H4 (cell line): ENCODE measurements around the gene WDR76. TPM values are rescaled to one million over a fixed set of nuclear protein-coding genes. Genes with fewer than 3 reads are reported as not detected.
"Not testable (repeated sequence)": the region's sequence is repeated elsewhere in the genome, so short reads cannot be mapped to it uniquely, and the experiment has no call there.

Experiments used
- DNase-seq: peaks from one replicate; pipeline ENCODE4 v3.0.0-alpha.2; 2015; ENCODE audit warnings: low spot score
- total RNA-seq: library from RNA; depleted of rRNA; stranded (reverse); fragments of >200 nt; shearing (Covaris generic); gene quantifications from 2 replicates; pipeline ENCODE4 v1.2.3, GENCODE V29; 2014

Gene WDR76
- total RNA-seq, 1 experiment from 2014 or later, result 43.3 TPM

DNA sequence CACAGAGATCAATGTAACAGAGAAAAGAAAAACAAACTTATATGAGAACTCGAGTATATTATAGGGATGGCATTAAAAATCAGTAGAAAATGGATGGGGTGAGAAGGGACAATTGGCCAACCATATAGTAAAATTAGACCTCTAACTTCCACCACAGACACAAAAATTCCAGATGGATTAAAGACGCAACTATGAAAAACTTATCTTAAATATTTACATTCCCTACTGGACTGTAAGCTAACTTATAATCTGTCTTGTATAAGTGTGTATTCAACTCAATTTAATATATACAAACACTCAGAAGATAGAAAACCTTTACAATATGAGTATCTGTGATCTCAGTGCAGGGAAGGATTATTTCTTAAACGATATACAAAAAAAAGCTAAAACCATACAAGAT is 5.3 kb upstream of the WDR76 start:
- DNase-seq, result no peak

DNA sequence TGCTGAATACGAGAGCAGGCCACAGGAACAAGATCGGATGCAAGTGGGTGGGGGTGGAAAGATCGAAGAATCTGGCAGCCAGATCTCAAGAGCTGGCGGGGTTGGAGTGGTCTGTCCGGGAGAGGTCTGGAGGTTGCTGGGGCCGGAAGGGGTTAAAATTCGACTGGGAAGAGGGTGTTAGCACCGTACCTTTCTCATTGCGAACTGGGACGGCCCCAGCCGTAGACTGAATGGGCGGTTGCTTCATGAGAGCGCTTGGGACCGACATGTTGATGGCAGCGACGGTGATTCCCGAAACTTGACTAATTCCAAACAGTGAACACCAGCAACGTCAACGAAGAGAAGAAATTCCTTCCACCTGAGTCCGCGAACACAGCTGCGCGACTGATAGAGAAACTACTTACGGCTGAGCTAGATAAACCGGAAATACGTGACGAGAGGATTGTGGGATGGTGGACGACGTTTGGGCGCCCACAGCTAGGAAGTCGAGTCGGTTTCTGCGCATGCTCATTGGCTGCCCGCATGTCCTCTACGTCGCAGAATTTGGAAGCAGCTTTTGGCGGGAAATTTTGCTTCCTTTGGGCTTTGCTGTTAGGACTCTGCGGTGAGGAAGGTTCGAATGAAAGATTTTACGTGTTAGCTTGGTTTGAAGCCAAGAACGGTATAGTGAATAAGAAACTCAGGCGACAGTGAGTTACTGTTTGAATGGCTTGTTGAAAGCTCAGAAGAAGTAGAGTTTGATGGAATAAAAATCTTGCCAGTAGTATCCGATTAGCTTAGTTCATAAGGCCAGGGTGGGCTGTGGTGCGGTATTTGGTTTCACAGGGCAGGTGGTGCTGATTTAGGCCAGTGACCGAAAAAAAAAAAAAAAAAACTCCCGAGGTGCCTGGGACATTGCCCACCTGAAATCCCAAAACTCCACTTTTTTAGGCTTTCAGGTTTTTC is 2.2 kb upstream of the WDR76 start, which contains the start of gene MFAP1:
TSS of gene MFAP1 (minus strand) at position 389 of the 945 bp plus-strand sequence. CDS start at position 268, 121 bp downstream.
- peak; percentile 98 for DNase-seq

DNA sequence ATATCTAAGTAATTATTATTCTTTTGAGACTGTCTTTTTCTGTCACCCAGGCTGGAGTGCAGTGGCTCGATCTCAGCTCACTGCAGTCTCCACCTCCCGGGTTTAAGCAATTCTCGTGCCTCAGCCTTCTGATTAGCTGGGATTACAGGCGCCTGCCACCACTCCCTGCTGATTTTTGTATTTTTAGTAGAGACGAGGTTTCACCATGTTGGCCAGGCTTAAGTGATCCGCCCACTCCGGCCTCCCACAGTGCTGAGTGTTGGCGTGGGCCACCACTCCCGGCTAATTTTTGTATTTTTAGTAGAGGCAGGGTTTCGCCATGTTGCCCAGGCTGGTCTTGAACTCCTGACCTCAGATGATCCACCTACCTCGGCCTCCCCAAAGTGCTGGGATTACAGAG is 1.5 kb upstream of the WDR76 start:
- not testable (repeated sequence) for DNase-seq

DNA sequence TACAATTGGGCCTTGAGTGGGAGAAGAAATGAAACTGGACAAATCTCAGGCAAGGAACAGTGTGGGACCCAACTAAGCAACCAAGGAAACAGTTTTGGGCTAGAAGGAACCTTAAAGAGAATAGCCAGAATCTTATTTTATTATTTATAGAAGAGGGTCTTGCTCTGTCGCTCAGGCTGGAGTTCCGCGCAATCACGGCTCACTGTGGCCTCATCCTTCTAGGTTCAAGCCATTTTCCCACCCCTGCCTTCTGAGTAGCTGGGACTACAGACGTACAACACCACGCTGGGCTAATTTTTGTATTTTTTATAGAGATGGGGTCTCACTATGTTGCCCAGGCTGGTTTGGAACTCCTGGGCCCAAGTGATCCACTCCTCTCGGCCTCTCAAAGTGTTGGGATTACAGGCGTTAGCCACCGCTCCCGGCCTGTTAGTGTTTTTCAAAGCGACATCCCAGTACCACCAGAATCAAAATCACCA is 734 bp upstream of the WDR76 start:
- no peak for DNase-seq

DNA sequence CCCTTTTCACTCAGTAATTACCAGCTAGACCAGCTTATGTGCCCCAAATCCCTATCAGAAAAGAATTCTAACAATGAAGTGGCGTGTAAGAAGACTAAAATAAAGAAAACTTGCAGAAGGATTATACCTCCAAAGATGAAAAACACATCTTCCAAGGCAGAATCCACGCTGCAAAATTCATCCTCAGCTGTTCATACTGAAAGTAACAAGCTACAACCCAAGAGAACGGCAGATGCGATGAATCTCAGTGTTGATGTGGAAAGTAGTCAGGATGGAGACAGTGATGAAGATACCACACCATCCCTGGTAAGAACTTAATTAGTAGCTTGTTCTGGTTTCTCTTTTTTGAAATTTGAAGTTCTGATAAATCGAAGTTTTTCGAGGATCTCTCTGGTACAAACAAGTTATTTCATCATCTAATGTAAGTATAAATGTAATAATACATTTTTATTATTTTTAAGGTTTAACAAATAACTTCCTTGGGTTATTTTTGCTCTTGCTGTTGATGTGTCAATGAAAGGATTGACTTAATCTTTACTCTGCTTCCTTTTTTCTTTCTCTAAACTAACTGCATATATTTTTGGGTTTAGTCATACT is 1.4 kb downstream of the WDR76 start:
- DNase-seq, result no peak

DNA sequence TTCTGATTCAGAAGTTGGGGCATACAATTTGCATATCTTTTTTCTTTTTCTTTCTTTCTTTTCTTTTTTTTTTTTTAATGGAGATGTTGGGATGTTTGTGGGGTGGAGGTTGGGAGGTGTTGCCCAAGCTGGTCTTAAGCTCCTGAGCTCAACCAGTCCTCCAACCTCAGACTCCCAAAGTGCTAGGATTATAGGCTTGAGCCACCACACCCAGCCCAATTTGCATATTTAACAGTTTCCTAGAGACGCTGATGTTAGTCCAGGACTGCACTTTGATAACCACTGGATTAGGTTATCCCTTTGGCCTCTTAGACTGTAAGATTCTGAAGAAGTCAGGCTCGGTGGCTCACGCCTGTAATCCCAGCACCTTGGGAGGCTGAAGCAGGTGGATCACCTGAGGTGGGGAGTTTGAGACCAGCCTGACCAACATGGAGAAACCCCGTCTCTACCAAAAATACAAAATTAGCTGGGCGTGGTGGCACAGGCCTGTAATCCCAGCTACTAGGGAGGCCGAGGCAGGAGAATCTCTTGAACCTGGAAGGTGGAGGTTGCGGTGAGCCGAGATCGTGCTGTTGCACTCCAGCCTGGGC is 3.2 kb downstream of the WDR76 start:
- DNase-seq, result not testable (repeated sequence)

DNA sequence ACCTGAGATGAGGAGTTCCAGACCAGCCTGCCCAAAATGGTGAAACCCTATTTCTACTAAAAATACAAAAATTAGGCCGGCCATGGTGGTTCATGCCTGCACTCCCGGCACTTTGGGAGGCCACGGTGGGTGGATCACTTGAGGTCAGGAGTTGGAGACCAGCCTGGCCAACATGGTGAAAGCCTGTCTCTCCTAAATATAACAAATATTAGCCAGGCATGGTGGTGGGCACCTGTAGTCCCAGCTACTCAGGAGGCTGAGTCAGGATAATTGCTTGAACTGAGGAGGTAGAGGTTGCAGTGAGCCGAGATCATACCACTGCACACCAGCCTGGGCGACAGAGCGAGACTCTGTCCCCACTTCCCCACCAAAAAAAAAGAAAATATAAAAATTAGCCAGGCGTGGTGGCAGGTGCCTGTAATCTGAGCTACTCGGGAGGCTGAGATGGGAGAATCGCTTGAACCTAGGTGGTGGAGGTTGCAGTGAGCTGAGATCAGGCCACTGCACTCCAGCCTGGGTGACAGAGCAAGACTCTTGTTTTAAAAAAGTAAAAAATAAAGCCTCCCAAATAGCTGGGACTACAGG is 4.0 kb downstream of the WDR76 start:
- not testable (repeated sequence) for DNase-seq

DNA sequence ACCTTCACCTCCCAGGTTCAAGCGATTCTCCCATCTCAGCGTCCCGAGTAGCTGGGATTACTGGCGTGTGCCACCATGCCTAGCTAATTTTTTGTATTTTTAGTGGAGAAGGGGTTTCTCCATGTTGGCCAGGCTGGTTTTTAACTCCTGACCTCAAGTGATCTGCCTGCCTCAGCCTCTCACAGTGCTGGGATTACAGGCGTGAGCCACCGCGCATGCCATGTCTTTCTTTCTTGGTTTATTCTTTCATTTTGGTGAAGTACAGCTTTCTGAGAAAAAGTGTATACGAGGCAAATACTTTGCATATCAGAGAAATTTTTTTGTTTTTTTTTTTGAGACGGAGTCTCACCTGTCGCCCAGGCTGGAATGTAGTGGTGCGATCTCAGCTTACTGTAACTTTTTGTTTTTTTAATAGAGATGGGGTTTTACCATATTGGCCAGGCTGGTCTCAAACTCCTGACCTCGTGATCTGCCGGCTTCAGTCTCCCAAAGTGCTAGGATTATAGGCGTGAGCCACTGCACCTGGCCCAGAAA is 4.8 kb downstream of the WDR76 start:
- not testable (repeated sequence) for DNase-seq

DNA sequence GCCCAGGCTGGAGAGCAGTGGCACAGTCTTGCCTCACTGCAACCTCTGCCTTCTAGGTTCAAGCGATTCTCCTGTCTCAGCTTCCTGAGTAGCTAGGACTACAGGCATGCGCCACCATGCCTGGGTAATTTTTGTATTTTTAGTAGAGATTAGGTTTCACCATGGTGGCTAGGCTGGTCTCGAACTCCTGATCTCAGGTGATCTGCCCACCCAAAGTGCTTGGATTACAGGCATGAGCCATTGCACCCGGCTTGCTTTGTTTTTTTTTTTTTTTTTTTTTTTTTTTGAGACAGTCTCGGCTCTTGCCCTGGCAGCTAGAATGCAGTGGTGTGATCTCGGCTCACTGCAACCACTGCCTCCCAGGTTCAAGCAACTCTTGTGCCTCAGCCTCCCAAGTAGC is 5.7 kb downstream of the WDR76 start:
- DNase-seq, result not testable (repeated sequence)

DNA sequence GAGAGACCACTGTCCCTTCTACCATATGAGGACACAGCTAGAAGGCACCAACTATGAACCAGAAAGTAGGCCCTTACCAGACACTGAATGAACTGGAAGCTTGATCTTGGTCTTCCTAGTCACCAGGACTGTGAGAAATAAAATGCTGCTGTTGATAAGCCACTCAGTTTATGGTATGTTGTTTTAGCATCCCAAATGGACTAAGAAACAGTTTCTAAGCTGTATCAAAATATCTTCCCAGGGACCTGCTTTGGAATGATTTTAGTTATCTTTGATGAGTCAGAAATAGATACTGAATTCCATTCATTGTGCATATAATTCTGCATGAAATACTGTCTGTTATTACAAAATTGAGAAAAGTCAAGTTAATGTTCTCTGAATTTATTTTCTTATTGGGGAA is 18.6 kb downstream of the WDR76 start:
- no peak for DNase-seq

DNA sequence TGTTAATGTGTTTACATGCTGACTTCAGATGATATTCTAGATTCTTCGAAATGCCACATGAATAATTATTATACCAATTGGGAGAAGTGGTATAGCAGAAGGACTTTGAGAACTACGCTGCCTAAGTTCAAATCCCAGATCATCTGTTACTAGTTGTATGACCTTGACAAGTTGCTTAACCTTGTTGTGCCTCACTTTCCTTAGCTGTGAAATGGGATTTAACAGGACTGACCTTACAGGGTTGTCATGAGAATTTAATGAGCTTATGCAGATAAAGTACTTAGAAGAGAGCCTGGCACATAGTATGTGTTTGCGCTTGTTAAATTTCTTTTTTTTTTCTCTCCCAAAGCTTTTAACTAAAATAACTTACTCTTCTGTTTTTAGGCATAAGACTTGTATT is 24.4 kb downstream of the WDR76 start:
- DNase-seq, result no peak

DNA sequence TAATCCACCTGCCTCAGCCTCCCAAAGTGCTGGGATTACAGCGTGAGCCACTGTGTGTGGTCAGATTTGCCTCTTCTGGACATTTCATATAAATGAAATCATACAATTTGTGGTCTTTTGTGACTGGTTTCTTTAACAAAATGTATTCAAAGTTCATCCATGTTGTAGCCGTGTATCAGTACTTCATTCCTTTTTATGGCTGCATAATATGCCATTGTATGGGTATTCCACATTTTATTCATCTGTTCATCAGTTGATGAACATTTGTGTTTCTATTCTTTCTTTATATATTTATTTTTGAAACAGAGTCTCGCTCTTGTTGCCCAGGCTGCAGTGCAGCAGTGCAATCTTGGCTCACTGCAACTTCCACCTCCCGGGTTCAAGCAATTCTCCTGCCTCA is 25.8 kb downstream of the WDR76 start:
- DNase-seq, result no peak

DNA sequence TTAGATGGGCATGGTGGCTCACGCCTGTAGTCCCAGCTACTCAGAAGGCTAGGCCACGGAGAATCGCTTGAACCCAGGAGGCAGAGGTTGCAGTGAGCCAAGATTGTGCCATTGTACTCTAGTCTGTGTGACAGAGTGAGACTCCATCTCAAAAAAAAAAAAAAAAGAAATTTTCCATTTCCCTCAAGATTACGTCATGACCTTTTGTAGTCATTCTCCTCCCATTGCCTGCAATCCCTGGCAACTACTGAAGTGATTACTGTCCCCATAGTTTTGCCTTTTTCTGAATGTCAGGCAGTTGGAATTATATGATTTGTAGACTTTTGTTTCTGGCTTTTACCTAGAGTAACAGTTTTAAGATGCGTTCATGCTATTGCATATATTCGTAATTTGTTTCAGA is 28.0 kb downstream of the WDR76 start:
- no peak for DNase-seq

DNA sequence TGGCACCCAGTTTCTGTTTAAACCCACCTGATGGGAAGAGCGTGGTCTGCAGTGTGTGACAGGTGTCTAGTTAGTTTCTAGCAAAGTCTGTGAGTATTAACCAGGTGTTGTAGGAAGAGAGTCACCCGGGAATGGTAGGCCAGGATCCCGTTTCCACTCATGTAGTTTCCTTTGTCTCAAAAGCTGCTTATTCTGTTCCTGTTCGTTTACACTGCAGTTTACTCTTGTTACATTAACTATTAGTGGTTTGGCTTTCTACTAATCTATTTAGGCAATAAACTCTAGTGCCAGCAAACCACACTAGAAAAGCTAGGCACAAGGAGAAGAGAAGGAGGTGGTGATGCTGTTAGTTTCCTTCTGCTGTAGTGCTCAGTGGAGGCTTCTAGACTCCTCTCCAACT is 32.7 kb downstream of the WDR76 start:
- DNase-seq, result no peak

DNA sequence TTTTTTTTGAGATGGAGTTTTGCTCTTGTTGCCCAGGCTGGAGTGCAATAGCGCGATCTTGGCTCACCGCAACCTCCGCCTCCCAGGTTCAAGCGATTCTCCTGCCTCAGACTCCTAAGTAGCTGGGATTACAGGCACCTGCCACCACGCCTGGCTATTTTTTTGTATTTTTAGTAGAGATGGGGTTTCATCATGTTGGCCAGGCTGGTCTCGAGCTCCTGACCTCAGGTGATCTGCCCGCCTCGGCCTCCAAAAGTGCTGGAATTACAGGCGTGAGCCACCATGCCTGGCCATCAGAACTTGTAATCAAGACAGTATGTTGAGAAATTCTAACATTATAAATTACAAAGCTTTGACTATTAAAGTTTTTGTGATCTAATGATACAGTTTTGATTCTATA is 39.8 kb downstream of the WDR76 start:
- DNase-seq, result not testable (repeated sequence)

DNA sequence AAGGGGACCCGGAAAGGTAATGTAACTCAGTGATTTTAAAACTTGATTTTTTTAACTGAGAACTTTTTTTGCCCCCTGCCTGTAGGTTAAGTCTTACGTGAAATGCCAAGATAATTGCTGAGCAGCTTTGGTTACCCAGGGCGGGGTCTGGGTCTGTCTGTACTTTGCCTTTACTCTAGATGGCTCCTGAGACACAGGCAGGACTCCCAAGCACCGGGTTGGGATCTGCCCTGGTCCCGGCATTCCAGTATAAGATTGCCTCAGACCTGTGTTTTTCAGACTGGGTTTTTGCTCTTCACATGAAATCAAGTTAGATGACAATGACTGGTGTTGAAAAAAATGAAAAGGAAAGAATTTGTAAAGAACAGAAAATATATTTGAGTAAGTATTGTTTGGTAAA is 40.3 kb downstream of the WDR76 start:
- DNase-seq, result no peak

DNA sequence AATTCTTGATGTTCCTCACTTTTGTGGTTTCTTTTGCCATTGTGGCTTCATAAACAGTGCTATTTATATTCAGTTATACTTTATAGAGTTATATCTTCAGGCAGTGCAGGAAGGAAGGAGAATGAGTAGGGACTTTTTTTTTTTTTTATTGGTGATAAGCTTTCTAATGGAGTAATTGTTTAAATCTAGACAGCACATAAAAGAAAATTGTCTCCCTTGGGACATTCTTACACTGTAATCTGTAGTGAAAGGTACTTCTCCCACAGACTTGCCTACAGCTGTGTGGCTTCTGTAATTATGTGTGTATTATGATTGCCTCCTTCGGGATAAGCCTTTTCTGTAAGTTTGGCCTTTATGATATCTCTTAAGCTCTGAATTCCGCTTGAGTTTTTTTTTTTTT is 41.6 kb downstream of the WDR76 start:
- DNase-seq, result no peak

DNA sequence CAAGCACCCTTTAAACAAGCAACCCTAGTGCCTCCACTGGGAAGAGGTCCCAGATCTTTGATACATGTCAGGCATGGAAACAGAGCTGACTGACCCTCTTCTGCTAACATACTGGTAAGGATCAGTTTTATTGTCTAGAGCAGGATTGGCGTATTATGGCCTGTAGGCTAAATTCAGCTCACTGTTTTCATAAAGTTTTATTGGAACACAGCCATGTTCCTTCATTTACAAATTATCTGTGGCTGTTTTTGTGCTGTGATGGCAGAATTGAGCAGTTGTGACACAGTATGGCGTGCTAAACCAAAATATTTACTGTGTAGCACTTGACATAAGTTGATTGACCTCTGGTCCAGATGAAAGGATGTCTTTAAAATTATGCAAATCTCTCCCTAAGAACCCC is 45.0 kb downstream of the WDR76 start:
- no peak for DNase-seq

DNA sequence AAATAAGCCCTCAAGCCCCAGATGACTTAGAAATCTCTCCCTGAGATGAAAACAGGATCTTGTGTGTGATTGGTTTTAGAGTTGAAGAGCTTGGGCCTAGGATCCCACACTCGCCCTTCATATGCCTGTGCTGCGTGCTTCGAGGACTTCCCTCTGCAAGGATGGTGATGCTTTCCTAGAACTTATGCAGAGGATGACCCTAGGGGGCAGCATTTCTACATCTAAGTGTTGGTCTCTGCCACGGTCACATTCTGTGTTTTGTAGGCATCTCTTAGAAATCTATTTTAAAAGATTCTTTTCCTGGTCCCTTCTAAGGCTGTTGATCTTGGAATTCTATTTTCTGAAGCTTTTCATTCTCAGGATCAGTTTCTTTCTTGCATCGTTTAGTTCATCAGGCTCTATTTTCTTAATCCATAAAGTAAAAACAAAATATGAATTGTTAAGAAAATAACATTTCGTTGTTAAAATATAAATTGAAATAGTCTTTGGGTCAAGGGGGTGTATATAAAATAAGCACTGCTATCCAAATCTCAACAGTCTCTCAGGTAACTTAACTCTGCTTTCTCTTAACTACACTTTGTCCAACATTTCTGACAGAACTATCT is 45.7 kb downstream of the WDR76 start:
- DNase-seq, result peak; percentile 56

DNA sequence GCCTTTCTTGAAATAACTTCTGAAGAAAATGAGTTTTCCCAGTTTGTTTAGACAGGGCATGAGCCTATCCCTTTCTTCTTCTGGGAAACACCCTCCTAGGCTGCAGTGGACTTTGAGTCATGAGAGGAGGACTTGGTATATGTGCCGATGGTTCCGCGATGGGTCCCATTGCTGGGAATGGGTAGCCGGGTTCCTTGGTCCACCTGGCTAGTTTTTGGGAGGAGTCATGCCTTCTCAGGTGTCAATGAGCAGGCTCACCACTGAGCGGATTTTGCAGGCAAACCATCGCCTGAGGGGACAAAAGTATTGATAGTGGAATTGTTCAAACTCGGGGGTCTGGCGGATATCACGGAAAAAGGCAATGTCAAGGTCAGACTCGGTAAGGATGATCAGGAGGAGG is 46.8 kb downstream of the WDR76 start:
- DNase-seq, result no peak

DNA sequence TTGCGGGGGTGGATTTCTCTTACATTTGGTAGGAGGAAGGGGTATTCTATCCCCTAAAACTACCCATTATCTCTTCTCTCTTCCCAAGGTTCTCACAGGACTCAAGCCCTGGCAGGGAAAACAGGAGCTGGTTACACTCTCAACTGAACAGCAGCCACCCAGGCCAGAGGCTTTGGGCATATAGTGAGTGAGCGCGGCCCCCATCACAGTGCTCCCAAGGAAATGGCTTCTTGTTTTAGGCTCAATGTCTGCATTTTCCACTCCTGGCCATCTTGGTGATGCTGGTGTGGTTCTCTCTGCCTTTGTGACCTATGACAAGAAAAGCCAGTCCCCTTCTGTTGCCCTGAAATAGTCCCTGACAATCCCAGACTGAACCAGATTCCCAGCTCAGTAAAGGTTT is 50.1 kb downstream of the WDR76 start:
- DNase-seq, result no peak

DNA sequence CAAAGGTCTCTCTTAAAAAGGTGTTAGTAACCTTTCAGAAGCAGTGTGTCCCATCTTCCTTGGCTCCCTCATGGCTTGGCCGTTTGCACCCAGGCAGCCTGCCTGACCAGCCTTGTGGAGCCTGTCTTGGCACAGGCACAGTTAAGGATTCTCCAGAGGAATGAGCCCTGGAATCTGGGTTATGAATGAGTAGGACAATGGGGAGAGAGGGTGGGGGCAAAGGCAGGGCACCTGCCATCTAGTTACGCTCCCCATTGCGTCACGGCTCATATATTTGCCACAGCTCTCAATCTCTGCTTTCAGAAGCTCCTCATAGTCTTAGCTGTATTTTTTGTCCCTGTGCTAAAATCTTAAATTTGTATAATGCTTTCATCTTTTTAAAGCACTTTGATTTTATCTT is 50.6 kb downstream of the WDR76 start:
- no peak for DNase-seq
